T follicular helper cell (primary cell): ENCODE measurements around the gene KANSL1L.

Experiments used
- DNase-seq: peaks from one replicate; pipeline ENCODE4 v3.0.0-alpha.2; 2020; ENCODE audit warnings: low read depth

Gene KANSL1L

DNA sequence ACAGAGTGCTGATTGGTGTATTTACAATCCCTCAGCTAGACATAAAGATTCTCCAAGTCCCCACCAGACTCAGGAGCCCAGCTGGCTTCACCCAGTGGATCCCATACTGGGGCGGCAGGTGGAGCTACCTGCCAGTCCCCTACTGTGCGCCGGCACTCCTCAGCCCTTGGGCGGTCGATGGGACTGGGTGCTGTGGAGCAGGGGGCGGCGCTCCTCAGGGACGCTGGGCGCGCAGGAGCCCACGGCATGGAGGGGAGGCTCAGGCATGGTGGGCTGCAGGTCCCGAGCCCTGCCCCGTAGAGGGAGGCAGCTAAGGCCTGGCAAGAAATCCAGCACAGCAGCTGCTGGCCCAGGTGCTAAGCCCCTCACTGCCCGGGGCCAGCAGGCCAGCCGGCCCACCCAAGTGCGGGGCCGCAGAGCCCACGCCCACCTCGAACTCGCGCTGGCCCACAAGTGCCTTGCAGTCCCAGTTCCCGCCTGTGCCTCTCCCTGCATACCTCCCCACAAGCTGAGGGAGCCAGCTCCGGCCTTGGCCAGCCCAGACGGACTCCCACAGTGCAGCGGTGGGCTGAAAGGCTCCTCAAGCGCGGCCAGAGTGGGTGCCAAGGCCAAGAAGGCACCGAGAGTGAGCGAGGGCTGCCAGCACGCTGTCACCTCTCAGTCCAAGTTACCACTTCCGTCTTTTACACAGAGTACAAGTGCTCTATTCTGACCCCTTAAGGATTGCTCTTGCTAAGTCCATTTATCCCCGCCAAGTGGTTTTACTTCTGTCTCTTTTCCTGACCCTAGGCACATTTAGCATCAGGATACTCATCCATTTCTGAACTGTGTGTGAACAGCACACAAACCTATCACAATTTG, 170.5 kb downstream of the KANSL1L start:
- DNase-seq, result no peak

GRCh38 chr2:209998596-209998995, 172.6 kb downstream of the KANSL1L start:
- no peak for DNase-seq

DNA sequence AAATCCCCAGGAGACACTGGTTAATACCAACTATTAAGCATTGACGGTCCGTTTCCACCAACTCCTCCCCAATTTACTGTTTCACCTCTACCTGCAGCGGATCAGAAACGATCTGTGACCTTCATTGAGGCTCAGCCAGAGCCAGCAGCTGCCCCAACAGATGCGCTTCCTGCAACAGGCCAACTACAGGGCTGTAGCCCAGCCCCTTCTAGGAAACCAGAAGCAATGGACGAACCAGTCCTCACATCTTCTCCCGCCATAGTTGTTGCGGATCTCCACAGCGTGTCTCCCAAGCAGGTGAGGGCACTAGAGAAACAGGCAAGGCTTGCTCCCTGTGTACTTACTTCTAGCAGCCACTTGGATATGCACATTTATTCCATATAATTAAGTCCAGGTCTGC, 177.2 kb downstream of the KANSL1L start:
- no peak for DNase-seq

- no peak for DNase-seq
Measured at GRCh38 chr2:209990838-209991237, 180.4 kb downstream of the KANSL1L start.

- DNase-seq, result no peak
Measured at GRCh38 chr2:209988010-209988409, 183.2 kb downstream of the KANSL1L start.

DNA sequence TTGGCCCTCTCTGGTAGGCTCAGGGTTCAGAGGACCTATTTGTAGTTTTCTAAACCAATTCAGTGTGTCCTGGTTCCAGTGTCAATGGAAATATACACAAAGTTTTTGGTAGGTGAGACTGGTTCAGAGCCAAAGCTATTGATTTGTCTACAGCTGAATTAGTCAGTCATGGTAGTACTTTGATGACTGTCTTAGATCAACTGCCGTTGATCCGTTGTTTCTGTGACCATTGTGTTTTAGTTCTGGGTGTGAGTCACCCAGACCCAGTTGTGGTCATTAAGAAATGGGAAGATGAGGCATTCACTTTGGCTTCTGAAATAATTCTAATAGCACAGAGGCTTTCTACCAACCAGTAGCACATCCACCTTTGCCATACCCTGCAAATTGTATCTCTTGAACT, 184.8 kb downstream of the KANSL1L start:
- DNase-seq, result no peak

DNA sequence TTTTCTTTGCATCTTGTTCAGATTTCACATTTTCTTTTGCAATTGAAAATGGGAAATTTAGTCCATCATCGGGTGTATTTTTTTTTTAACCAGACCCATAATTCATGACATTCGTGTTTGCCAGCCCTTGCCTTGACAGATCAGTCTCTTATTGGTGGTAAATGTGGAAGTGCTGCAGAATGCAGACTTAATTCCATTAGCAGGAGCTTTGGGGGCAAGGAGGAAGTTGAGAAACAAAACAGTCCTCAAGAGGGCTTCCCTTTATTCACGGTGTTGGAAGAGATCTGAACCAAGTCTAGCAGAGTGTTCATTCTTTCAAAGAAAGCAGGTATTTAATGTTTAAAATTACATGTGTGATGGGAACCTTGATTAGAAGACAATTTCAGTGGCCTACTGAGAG, 185.3 kb downstream of the KANSL1L start:
- no peak for DNase-seq

DNA sequence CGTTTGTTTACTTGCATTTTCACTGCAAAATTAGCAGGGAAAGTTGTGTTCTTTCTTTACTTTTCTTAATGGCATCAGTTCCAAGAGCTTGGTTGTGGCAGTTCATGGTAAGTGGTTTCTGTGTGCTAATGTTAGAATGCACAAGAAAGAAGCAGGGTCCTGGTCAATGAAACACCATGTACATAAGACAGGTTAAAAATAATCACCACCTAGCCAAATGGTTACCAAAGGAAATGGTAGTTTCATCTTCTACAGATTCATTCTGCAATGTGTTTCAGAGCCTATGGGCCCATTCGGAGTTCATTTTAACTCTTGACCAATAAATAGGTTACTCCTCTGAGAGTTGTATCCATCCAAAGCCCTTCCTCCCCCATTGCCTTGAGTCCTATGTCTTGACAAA, 186.9 kb downstream of the KANSL1L start:
- DNase-seq, result no peak

DNA sequence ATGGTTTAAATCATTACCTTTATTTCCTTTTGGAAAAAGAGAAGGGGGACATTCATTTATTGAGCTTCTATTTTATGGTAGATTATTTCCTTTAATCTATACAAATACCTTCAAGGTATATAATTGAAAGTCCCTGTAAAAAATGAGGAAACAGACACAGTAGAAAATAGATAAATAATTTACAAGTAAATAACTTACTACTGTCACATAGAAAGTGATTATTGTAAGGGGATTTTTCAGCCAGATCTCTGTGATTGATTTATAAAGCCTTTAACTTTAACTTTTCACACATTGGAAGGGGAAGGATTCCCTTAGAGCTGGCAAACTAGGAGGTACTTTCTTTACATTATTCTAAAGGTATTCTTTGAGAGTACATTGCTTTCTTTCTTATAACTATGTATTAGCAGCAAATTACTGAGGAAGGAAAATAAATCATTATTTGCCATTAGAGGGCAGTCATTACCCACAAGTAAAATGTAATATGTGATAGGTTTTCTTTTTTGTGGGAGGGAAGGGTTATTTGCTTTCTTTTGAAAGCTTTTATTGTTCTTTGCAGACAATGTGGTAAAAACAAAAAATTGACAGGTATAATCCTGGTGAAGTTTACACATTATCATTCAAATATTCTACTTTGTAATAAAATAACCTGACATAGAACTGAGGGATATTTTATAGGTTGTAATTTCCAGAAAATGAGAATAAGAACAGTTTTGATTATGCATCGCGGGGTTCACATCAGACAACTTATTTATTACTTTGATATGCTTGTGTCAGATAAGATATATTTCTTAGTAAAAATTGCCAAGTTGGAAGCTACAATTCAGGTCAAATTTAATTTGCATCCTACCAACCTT, 193.6 kb downstream of the KANSL1L start:
- DNase-seq, result no peak

DNA sequence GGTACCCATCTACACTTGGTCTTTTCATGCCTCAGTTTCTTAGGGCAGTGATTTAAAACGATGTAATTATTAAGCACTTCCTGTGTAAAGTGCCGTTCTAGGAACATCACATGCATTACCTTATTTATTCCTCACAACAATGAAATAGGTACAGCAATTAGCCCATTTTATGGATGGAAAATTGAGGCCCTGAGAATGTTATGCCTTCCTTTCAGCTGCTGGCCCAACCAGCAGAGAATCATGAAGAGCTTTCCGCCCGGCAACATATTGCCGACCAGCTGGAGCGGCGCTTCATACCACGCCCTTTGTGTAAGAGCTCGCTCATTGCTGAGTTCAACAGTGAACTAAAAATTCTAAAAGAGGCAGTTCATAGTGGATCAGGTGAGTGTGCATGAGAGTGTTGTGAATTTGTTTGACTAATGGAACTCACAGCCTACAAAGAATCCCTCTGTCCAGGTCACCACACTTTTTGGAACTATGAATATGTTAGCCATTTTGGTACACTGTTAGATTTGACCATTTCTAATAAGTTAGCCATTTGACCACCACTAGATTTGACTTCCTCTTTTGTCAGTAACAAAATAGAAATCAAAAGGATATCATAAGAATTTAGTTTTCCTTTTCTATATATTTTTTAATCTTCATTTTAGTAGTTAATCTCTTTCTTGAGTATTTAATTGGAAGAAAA, 194.4 kb downstream of the KANSL1L start:
- no peak for DNase-seq

DNA sequence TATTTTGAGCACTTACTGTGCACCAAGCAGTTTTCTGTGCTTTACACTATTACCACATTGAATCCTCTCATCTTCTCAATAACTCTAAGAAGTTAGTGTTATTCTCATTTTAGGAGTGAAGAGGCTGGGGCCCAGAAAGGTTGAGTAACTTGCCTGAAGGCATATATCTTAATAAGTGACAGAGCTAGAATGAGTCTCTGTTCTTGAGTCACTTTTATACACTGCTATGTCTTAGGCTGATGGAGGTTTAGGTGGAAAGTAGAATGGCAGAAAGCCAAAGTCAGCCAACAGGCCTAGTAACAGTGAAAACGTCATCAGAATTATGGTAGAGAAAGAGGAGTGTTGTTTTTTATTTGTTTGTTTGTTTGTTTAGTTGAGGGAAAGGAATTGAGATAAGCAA, 196.6 kb downstream of the KANSL1L start:
- no peak for DNase-seq

DNA sequence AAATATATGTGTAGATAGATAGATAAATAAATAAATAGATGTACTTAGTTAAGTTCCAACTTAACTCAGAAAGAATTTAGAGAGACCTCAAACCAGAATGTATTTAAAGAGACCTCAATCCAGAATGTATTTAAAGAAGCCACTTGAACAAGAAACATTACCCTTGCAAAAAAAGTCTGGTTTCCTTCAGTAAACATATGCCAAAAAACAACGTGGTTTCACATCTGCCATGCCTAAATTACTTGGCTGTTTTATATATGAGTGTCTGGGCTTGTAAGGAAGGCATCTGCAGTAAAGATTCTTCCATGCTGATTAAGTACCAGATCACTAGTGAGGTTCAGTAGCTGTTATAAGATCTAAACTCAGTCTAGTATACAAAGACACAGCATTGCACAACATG, 197.9 kb downstream of the KANSL1L start:
- no peak for DNase-seq
